ENCODE measurements around the gene LIPF.

Gene LIPF

DNA sequence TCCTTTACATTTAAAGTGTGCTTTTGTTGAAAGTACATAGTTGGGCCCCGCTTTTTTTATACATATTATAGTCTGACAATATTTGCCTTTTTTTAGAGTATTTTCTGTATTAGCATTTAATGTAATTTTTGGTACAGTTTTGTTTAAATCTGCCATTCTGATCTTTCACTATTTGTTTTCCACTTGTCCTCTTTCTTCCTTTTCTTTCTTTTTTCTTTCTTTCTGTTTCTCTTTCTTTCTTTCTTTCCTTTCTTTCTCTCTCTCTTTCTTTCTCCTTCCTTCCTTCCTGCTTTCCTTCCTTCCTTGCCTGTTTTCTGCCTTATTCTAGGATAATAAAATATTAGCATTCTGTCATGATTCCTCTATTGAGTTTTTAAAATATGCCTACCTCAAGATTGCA, 51.3 kb downstream of the LIPF start:
- no peak for DNase-seq (ENCODE audit: low spot score)
- TF ChIP-seq, protein P1, sequence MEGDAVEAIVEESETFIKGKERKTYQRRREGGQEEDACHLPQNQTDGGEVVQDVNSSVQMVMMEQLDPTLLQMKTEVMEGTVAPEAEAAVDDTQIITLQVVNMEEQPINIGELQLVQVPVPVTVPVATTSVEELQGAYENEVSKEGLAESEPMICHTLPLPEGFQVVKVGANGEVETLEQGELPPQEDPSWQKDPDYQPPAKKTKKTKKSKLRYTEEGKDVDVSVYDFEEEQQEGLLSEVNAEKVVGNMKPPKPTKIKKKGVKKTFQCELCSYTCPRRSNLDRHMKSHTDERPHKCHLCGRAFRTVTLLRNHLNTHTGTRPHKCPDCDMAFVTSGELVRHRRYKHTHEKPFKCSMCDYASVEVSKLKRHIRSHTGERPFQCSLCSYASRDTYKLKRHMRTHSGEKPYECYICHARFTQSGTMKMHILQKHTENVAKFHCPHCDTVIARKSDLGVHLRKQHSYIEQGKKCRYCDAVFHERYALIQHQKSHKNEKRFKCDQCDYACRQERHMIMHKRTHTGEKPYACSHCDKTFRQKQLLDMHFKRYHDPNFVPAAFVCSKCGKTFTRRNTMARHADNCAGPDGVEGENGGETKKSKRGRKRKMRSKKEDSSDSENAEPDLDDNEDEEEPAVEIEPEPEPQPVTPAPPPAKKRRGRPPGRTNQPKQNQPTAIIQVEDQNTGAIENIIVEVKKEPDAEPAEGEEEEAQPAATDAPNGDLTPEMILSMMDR (IDR thresholded peaks at IDR 0.05; ENCODE audit: extremely low read depth, insufficient read depth, missing control alignments) = no peak
- in situ Hi-C loops (cut with MboI; ENCODE audit: low pct_unique_long_range_greater_than_20kb, low sequenced_read_pairs, unreplicated experiment) = no loop called here

DNA sequence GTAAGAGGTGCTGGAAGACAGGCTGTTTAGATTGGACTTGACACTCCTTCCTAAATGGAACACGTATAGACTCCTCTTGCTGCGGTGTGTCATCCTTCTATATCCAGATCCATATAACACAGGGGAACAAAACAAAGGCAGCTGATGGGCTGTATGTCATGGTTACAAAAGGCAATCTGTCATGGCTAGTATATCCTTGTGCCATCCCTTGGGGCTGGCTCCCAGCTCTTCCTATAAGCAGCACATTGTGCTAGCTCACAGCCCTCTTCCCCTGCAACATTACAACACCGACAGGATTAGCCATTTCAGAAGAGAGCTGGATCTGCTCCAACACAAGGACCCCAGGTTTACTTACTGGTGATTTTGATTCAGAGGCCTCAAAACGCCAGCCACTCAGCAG, 57.1 kb downstream of the LIPF start:
- in situ Hi-C loops (cut with MboI; ENCODE audit: low pct_unique_long_range_greater_than_20kb, low sequenced_read_pairs, unreplicated experiment) = no loop called here
- DNase-seq (ENCODE audit: low spot score) = no peak
- TF ChIP-seq, protein P1 (IDR thresholded peaks at IDR 0.05; ENCODE audit: extremely low read depth, insufficient read depth, missing control alignments) = no peak

DNA sequence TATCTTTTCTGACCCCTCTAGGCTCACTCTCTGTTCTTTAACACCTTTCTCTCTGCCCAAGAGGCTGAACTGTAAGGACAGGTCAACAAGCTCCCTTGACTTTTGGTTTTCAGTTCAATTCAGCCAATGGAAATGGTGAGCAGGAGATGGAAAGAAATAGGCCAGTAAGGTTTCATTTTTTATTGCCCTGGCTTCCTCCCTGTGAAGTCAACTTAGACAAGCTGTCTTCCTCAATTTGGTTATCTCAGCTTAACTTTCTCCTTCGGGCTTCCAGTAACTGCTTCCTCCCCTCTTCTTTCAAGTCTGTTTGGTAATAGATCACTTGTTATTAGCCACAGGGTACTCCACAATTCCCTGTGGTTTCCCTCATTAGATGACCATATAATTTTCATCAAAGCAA, 61.6 kb downstream of the LIPF start:
- DNase-seq (ENCODE audit: low spot score) = peak; percentile 5
- in situ Hi-C loops (cut with MboI; ENCODE audit: low pct_unique_long_range_greater_than_20kb, low sequenced_read_pairs, unreplicated experiment) = no loop called here
- TF ChIP-seq, protein P1 (IDR thresholded peaks at IDR 0.05; ENCODE audit: extremely low read depth, insufficient read depth, missing control alignments) = no peak

DNA sequence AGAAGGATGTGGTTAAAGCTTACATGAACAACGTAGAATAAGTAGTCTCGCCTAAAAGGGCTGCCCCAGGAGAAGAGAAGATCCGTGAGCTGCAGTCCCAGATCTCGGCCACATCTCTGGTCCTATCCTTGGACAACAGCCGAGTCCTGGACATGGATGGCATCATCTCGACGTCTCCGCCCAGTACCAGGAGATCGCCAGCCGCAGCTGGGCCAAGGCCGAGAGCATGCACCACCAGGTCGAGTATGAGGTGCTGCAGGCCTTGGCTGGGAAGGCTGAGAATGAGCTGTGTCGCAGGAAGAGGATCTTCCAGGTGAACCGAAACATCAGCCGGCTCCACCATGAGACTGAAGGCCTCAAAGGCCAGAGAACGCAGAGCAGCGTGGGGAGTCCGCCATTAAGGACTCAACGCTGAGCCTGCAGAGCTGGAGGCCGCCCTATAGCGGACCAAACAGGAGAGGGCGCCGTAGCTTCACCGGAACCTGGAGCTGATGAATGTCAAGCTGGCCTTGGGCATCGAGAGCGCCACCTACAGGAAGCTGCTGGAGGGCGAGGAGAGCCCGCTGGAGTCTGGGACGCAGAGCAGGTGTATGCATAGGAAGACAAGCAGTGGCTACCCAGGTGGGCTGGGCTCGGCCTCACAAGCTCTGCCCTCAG, 64.0 kb downstream of the LIPF start:
- DNase-seq (ENCODE audit: low spot score) = peak; percentile 6

More for the DNA sequence above, 64.0 kb downstream of the LIPF start:
- TF ChIP-seq, protein P1 (IDR thresholded peaks at IDR 0.05; ENCODE audit: extremely low read depth, insufficient read depth, missing control alignments) = peak; percentile 46
- in situ Hi-C loops (cut with MboI; ENCODE audit: low pct_unique_long_range_greater_than_20kb, low sequenced_read_pairs, unreplicated experiment) = no loop called here

Data from GM13977 (cell line).